GM12878 (cell line): ENCODE data around the gene AMPD3. TPM values are rescaled to one million over a fixed set of nuclear protein-coding genes. Genes with fewer than 3 reads are reported as not detected.

Experiments
- ATAC-seq: fragments of 200-7000 bp; cut with Tn5 transposase; 3 replicates; pipeline ENCODE4 v1.9.1; 2020; ENCODE audit warnings: mild to moderate bottlenecking, moderate library complexity
- BruUV-seq: library from RNA; stranded (reverse); fragments of 400-500 nt; replicated peaks from 2 replicates; lab custom pipeline; 2021; lab: Mats Ljungman, UMichigan
- CTCF ChIA-PET: fragments of 300-600 bp; sonication (Branson Sonifier 250); formaldehyde crosslinking; extraction: SDS; loops from one replicate; lab custom pipeline; 2021; ENCODE audit warnings: inconsistent platforms; lab: Yijun Ruan, JAX
- POLR2A ChIA-PET: fragments of 350-600 bp; formaldehyde crosslinking; extraction: SDS; loops from one replicate; lab custom pipeline; 2021; ENCODE audit warnings: inconsistent platforms; lab: Charles Lee
- RAD21 ChIA-PET: fragments of 300-600 bp; sonication (Branson Sonifier 250); formaldehyde crosslinking; loops from one replicate; lab custom pipeline; 2023; ENCODE audit warnings: antibody characterized with exemption; ENCODE audit not compliant: unreplicated experiment; lab: Charles Lee
- SMC1A ChIA-PET: fragments of 300-600 bp; sonication (Branson Sonifier 250); formaldehyde crosslinking; loops from one replicate; lab custom pipeline; 2023; ENCODE audit not compliant: unreplicated experiment, uncharacterized antibody; lab: Charles Lee
- DNase-seq: peaks from one replicate; pipeline ENCODE4 v3.0.0-alpha.2; 2011; ENCODE audit warnings: low read depth, low spot score
- FAIRE-seq: peaks from 3 replicates; lab custom pipeline; 2011; peaks lifted over from hg19 to GRCh38; lab: Jason Lieb, UNC
- H2AFZ ChIP-seq: 2 replicates; pipeline ENCODE4 v1.6.0; 2011; ENCODE audit warnings: low read depth, low read length, control low read depth; ENCODE audit not compliant: control insufficient read depth
- H3K27ac ChIP-seq: 2 replicates; pipeline ENCODE4 v1.5.1; 2011; ENCODE audit warnings: control low read depth; ENCODE audit not compliant: control insufficient read depth, insufficient read depth
- H3K27me3 ChIP-seq, 2 experiments: replicated peaks in 1 of 2; 2 replicates each; pipeline versions ENCODE4 v1.6.0 to v1.6.1; 2011; ENCODE audit warnings: low read length in 1 of 2; ENCODE audit not compliant: control insufficient read depth in 2 of 2, insufficient read depth in 2 of 2
- H3K36me3 ChIP-seq, 2 experiments: 2 replicates each; pipeline ENCODE4 v1.5.1; 2011; ENCODE audit warnings: low read length in 1 of 2; ENCODE audit not compliant: control insufficient read depth in 2 of 2, insufficient read depth in 2 of 2
- H3K4me1 ChIP-seq: 2 replicates; pipeline ENCODE4 v1.6.1; 2011; ENCODE audit warnings: mild to moderate bottlenecking, low read length, moderate library complexity, mixed read lengths; ENCODE audit not compliant: control insufficient read depth, insufficient read depth
- H3K4me2 ChIP-seq: 2 replicates; pipeline ENCODE4 v1.6.0; 2011; ENCODE audit warnings: control low read depth; ENCODE audit not compliant: control insufficient read depth, insufficient read depth
- H3K4me3 ChIP-seq: fragments of 200-600 bp; sonication (generic); 2 replicates; pipeline ENCODE4 v1.5.1; 2016
- H3K79me2 ChIP-seq: 2 replicates; pipeline ENCODE4 v1.6.0; 2011; ENCODE audit warnings: low read length; ENCODE audit not compliant: control insufficient read depth, insufficient read depth
- H3K9ac ChIP-seq: 2 replicates; pipeline ENCODE4 v1.8.0; 2011; ENCODE audit warnings: low read length, control low read depth, mixed read lengths; ENCODE audit not compliant: control insufficient read depth, insufficient read depth
- H3K9me3 ChIP-seq: replicated peaks from 3 replicates; pipeline ENCODE4 v1.5.1; 2011; ENCODE audit warnings: mild to moderate bottlenecking, low read length; ENCODE audit not compliant: control insufficient read depth, insufficient read depth
- H4K20me1 ChIP-seq: 2 replicates; pipeline ENCODE4 v1.6.0; 2011; ENCODE audit not compliant: control insufficient read depth, insufficient read depth
- ATF3 ChIP-seq: IDR thresholded peaks from 2 replicates; pipeline ENCODE4 v1.6.1; 2011; ENCODE audit warnings: low read depth, mild to moderate bottlenecking, low read length, moderate library complexity, borderline replicate concordance; ENCODE audit errors: extremely low read depth
- CBX3 ChIP-seq: fragments of 200-600 bp; sonication (generic); IDR thresholded peaks from 2 replicates; pipeline ENCODE4 v1.6.1; 2016; ENCODE audit warnings: low read depth, borderline replicate concordance
- CEBPZ ChIP-seq: fragments of 150-350 bp; IDR thresholded peaks from 2 replicates; pipeline ENCODE4 v1.6.1; 2016; ENCODE audit warnings: low read depth, low read length
- CREB1 ChIP-seq: IDR thresholded peaks from 2 replicates; pipeline ENCODE4 v1.6.1; 2012; ENCODE audit warnings: low read depth, mild to moderate bottlenecking, inconsistent platforms
- E4F1 ChIP-seq: fragments of 450-650 bp; IDR thresholded peaks from 2 replicates; pipeline ENCODE4 v1.6.1; 2018; ENCODE audit warnings: borderline replicate concordance, mild to moderate bottlenecking; ENCODE audit not compliant: partially characterized antibody
- EGR1 ChIP-seq, 2 experiments: IDR thresholded peaks; 1 replicate in 1 of 2; 2 replicates in 1 of 2; pipeline ENCODE4 v1.6.1; 2011 to 2012; ENCODE audit warnings: low read depth in 2 of 2, low read length in 2 of 2, borderline replicate concordance in 1 of 2, mild to moderate bottlenecking in 1 of 2, moderate library complexity in 1 of 2
- EZH2 ChIP-seq: IDR thresholded peaks from 2 replicates; pipeline ENCODE4 v1.6.1; 2012; ENCODE audit warnings: low read depth, mild to moderate bottlenecking, control low read depth, inconsistent platforms, low read length, borderline replicate concordance; ENCODE audit not compliant: control insufficient read depth
- NFYA ChIP-seq: IDR thresholded peaks from 2 replicates; pipeline ENCODE4 v1.6.1; 2011; ENCODE audit warnings: low read depth, mild to moderate bottlenecking, low read length, improper control_type of control experiment, borderline replicate concordance
- PAX8 ChIP-seq: fragments of 450-650 bp; IDR thresholded peaks from 2 replicates; pipeline ENCODE4 v1.6.1; 2017; ENCODE audit warnings: mild to moderate bottlenecking, moderate library complexity
- PKNOX1 ChIP-seq: fragments of 450-650 bp; IDR thresholded peaks from 2 replicates; pipeline ENCODE4 v1.6.1; 2016; ENCODE audit warnings: mild to moderate bottlenecking
- SMAD1 ChIP-seq: fragments of 450-650 bp; IDR thresholded peaks from 2 replicates; pipeline ENCODE4 v1.6.1; 2018; ENCODE audit warnings: mild to moderate bottlenecking, low read depth; ENCODE audit not compliant: partially characterized antibody
- TARDBP ChIP-seq: IDR thresholded peaks from 2 replicates; pipeline ENCODE4 v1.6.1; 2016; ENCODE audit warnings: borderline replicate concordance
- ZNF384 ChIP-seq: IDR thresholded peaks from 2 replicates; pipeline ENCODE4 v1.6.1; 2012; ENCODE audit warnings: low read depth, mild to moderate bottlenecking, low read length, improper control_type of control experiment, borderline replicate concordance
- WGBS: methylation state at CpG from one replicate; pipeline ENCODE4 v1.1.6; 2016; ENCODE audit warnings: low lambda C conversion rate; ENCODE audit not compliant: insufficient replicate concordance, insufficient coverage; ENCODE audit errors: missing lambda C conversion rate; 5-methylcytosine and 5-hydroxymethylcytosine counted together
- in situ Hi-C: fragments of 300-500 bp; cut with MboI; formaldehyde crosslinking; loops from 9 replicates; pipeline ENCODE4 v1.14.3; 2018; ENCODE audit warnings: mixed read lengths
- intact Hi-C: fragments of 100-400 bp; cut with micrococcal nuclease; formaldehyde crosslinking; loops from one replicate; pipeline ENCODE4 v1.14.2; 2022; ENCODE audit not compliant: unreplicated experiment
- polyA plus RNA-seq, 11 experiments: library from polyadenylated mRNA; depleted of rRNA in 4 of 11; unstranded in 6 of 11; stranded (reverse) in 5 of 11; fragments of >200 nt; fragmentation: Nextera tagmentation in 4 of 11; fragmentation: Illumina TruSeq in 1 of 11; extraction: Ambion mirVana in 4 of 11; extraction: Trizol in 1 of 11; gene quantifications; 1 replicate in 1 of 11; 2 replicates in 10 of 11; pipeline versions ENCODE4 v1.2.1 to v1.2.3, GENCODE V29; 2011 to 2016; ENCODE audit warnings: inconsistent platforms in 2 of 11, missing spikeins in 2 of 11, low read depth in 1 of 11
- total RNA-seq, 4 experiments: library from RNA; depleted of rRNA in 3 of 4; stranded (reverse); fragments of >200 nt in 3 of 4; fragmentation: Illumina TruSeq in 1 of 4; extraction: Trizol in 1 of 4; gene quantifications; 2 replicates each; pipeline versions ENCODE4 v1.2.1 to v1.2.3, GENCODE V29; 2013 to 2021
- TF ChIP-seq, protein P1 (sequence below): IDR thresholded peaks from 2 replicates; pipeline ENCODE4 v1.6.1; 2011; ENCODE audit warnings: mild to moderate bottlenecking, low read depth, low read length, moderate library complexity; ENCODE audit not compliant: insufficient replicate concordance

Gene AMPD3
- total and polyA plus RNA-seq, 10 of the 15 experiments (the other 5 are each of a cell fraction or from before 2014, with no cell fraction given), result 5.6 to 28.6 (median 15.9) TPM

- TF ChIP-seq, protein P1, sequence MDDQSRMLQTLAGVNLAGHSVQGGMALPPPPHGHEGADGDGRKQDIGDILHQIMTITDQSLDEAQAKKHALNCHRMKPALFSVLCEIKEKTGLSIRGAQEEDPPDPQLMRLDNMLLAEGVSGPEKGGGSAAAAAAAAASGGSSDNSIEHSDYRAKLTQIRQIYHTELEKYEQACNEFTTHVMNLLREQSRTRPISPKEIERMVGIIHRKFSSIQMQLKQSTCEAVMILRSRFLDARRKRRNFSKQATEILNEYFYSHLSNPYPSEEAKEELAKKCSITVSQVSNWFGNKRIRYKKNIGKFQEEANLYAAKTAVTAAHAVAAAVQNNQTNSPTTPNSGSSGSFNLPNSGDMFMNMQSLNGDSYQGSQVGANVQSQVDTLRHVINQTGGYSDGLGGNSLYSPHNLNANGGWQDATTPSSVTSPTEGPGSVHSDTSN, result no peak
- no peak for TF ChIP-seq ATF3
- TF ChIP-seq E4F1, result no peak
- no peak for TF ChIP-seq ZNF384
- TF ChIP-seq EZH2, result no peak
- no peak for TF ChIP-seq SMAD1
Observed at GRCh38 chr11:10418950-10419310, 36.1 kb upstream of the AMPD3 start (continued).

- no TSS peak for BruUV-seq
- WGBS, result 22% methylated on average over 3 of the region's 3 CpGs
- no peak overlapping the region for H3K9ac ChIP-seq
- no peak overlapping the region for H3K4me2 ChIP-seq
- intact Hi-C loops (no loop called here), in situ Hi-C loops (no loop called here)
- H3K4me3 ChIP-seq, result no peak overlapping the region
- no peaks in the 10 kb centered on the region for H3K79me2 ChIP-seq
- H3K9me3 ChIP-seq, result no peaks in the 10 kb centered on the region; the same call in 2 of the 3 replicates
- H3K27ac ChIP-seq, result no peak overlapping the region
- FAIRE-seq (no peak), DNase-seq (no peak), ATAC-seq (no peak)
- H3K27me3 ChIP-seq, result no peaks in the 10 kb centered on the region; a peak in 3 of 4 replicates
- H3K36me3 ChIP-seq, result no peaks in the 10 kb centered on the region
- ChIA-PET SMC1A (interaction anchor here (0.9 to 4.8 kb wide), 5 partner anchors 9 to 227 kb away, joined by 3 to 25 read pairs (median 6); no protein-coding TSS in a partner anchor), POLR2A (no interaction called here), RAD21 (interaction anchor here (5.1 kb wide), 1 partner anchor 13 kb away, joined by 18 read pairs; no protein-coding TSS in a partner anchor), CTCF (interaction anchor here (1.0 to 3.2 kb wide), 4 partner anchors 12 to 60 kb away, joined by 4 to 11 read pairs (median 6); no protein-coding TSS in a partner anchor)
- no peak overlapping the region for H2AFZ ChIP-seq
- H3K4me1 ChIP-seq, result no peaks in the 10 kb centered on the region
- H4K20me1 ChIP-seq, result no peaks in the 10 kb centered on the region
- TF ChIP-seq NFYA (no peak), CBX3 (no peak), CREB1 (no peak), PAX8 (no peak), EGR1 (IDR thresholded peaks at IDR 0.05; ENCODE audit: borderline replicate concordance in 1 of 2, low read depth in 2 of 2, low read length in 2 of 2) (no peak), PKNOX1 (no peak), TARDBP (no peak), CEBPZ (no peak)
Observed at GRCh38 chr11:10426475-10426874, 28.6 kb upstream of the AMPD3 start.
